ENCODE data around the gene ERCC1. TPM values are rescaled to one million over a fixed set of nuclear protein-coding genes. Genes with fewer than 3 reads are reported as not detected.

The ERCC1 gene
- total RNA-seq, 1 experiment from 2014 or later = 43.7 TPM

- TF ChIP-seq SP1 (CRISPR knock-in tag; conservative IDR thresholded peaks at IDR 0.05) (peak; percentile 77; the same call in 1 of the 2 replicates), FOXK1 (CRISPR knock-in tag; IDR thresholded peaks at IDR 0.05) (0 out of 2 replicates have a peak, but pooled peaks have one; percentile 14), SMAD3 (CRISPR knock-in tag; IDR thresholded peaks at IDR 0.05; ENCODE audit: borderline replicate concordance) (no peak), NFE2L1 (CRISPR knock-in tag; IDR thresholded peaks at IDR 0.05) (no peak), TCF7 (CRISPR knock-in tag; IDR thresholded peaks at IDR 0.05; ENCODE audit: low read depth) (no peak), E2F5 (CRISPR knock-in tag; IDR thresholded peaks at IDR 0.05) (no peak; the same call in 1 of the 2 replicates), GABPB1 (CRISPR knock-in tag; IDR thresholded peaks at IDR 0.05) (0 out of 2 replicates have a peak, but pooled peaks have one; percentile 33), AR (CRISPR knock-in tag; IDR thresholded peaks at IDR 0.05) (no peak), PRRX2 (CRISPR knock-in tag; IDR thresholded peaks at IDR 0.05) (no peak), PRDM15 (CRISPR knock-in tag; IDR thresholded peaks at IDR 0.05) (no peak), TP53 (CRISPR knock-in tag; IDR thresholded peaks at IDR 0.05) (no peak), PREB (CRISPR knock-in tag; IDR thresholded peaks at IDR 0.05; ENCODE audit: borderline replicate concordance) (no peak), E2F4 (CRISPR knock-in tag; IDR thresholded peaks at IDR 0.05; ENCODE audit: borderline replicate concordance, low read depth) (no peak), CREB1 (CRISPR knock-in tag; IDR thresholded peaks at IDR 0.05) (no peak), FOXJ3 (CRISPR knock-in tag; IDR thresholded peaks at IDR 0.05; ENCODE audit: borderline replicate concordance) (no peak), ATF6 (CRISPR knock-in tag; IDR thresholded peaks at IDR 0.05) (no peak), ZNF532 (CRISPR knock-in tag; IDR thresholded peaks at IDR 0.05; ENCODE audit: borderline replicate concordance) (no peak), ZBTB21 (CRISPR knock-in tag; IDR thresholded peaks at IDR 0.05; ENCODE audit: borderline replicate concordance) (no peak), ELF4 (CRISPR knock-in tag; IDR thresholded peaks at IDR 0.05; ENCODE audit: low read depth) (no peak), GRHL2 (CRISPR knock-in tag; IDR thresholded peaks at IDR 0.05; ENCODE audit: insufficient replicate concordance, severe bottlenecking) (no peak), JUN (CRISPR knock-in tag; IDR thresholded peaks at IDR 0.05) (no peak)
Observed at GRCh38 chr19:45443462-45444317, 20.0 kb upstream of the ERCC1 start (continued).

All from WTC11 (cell line).